Measurements from ENCODE around the gene NDUFA12. TPM values are rescaled to one million over a fixed set of nuclear protein-coding genes. Genes with fewer than 3 reads are reported as not detected.

Gene NDUFA12
- total and polyA plus RNA-seq, 12 donors = 254 to 710 (median 341) TPM

- TF ChIP-seq CTCF (IDR thresholded peaks at IDR 0.05) = no peak
- WGBS, 2 donors = 81 to 84% methylated on average over 6 of the region's 6 CpGs
- DNase-seq (no peak), ATAC-seq (peak in 1 of 8 donors; percentile 27)
- Histone ChIP-seq H3K4me1 (peaks cover 0 to 8% (median 0%) of the 10 kb centered on the region in 9 donors), H3K36me3 (no peaks in the 10 kb centered on the region), H3K27me3 (no peaks in the 10 kb centered on the region), H3K27ac (no peak overlapping the region), H3K9me3 (peaks cover 0 to 4% (median 0%) of the 10 kb centered on the region in 11 donors), H3K4me3 (no peak overlapping the region)
- intact Hi-C loops (cut with DNase I) = no loop called here
Measured at GRCh38 chr12:94948232-94948810, 55.2 kb downstream of the NDUFA12 start.

- peak overlapping the region in 2 of 10 donors; percentile 60 to 65 for H3K27ac ChIP-seq
- WGBS, 2 donors = 86 to 94% methylated on average over 3 of the region's 3 CpGs
Measured at GRCh38 chr12:94942663-94943062, 60.8 kb downstream of the NDUFA12 start.

GRCh38 chr12:94941440-94941862 lies 62.0 kb downstream of the NDUFA12 start:
- no peaks in the 10 kb centered on the region for H3K27me3 ChIP-seq
- 3 to 8% methylated on average over 7 of the region's 7 CpGs for WGBS, 2 donors
- DNase-seq = peak; percentile 40 to 61
- peak; percentile 87 to 98 (median 94) for ATAC-seq
- TF ChIP-seq CTCF (IDR thresholded peaks at IDR 0.05) = no peak
- no peak overlapping the region for H3K4me3 ChIP-seq
- H3K9me3 ChIP-seq = peaks cover 0 to 4% (median 0%) of the 10 kb centered on the region in 11 donors
- peak overlapping the region in 9 of 10 donors; percentile 11 to 70 (median 48) for H3K27ac ChIP-seq
- intact Hi-C loops (cut with DNase I) = no loop called here
- no peaks in the 10 kb centered on the region for H3K36me3 ChIP-seq
- peaks cover 0 to 23% (median 15%) of the 10 kb centered on the region in 9 donors for H3K4me1 ChIP-seq

More at GRCh38 chr12:94942663-94943062, 60.8 kb downstream of the NDUFA12 start:
- no peaks in the 10 kb centered on the region for H3K27me3 ChIP-seq
- no peak overlapping the region for H3K4me3 ChIP-seq
- intact Hi-C loops (cut with DNase I) = no loop called here
- H3K9me3 ChIP-seq = peaks cover 0 to 4% (median 0%) of the 10 kb centered on the region in 11 donors
- DNase-seq (no peak), ATAC-seq (no peak)
- TF ChIP-seq CTCF (IDR thresholded peaks at IDR 0.05) = no peak
- H3K36me3 ChIP-seq = no peaks in the 10 kb centered on the region
- H3K4me1 ChIP-seq = peaks cover 0 to 23% (median 15%) of the 10 kb centered on the region in 9 donors

GRCh38 chr12:94940771-94941170 lies 62.7 kb downstream of the NDUFA12 start:
- H3K27ac ChIP-seq = peak overlapping the region in 7 of 10 donors; percentile 2 to 54 (median 35)
- 96 to 97% methylated on average over 9 of the region's 9 CpGs for WGBS, 2 donors
- intact Hi-C loops (cut with DNase I) = no loop called here

More at GRCh38 chr12:94940771-94941170, 62.7 kb downstream of the NDUFA12 start:
- peak in 4 of 8 donors; percentile 4 to 35 (median 14) for ATAC-seq
- Histone ChIP-seq H3K4me3 (no peak overlapping the region), H3K27me3 (no peaks in the 10 kb centered on the region), H3K4me1 (peaks cover 0 to 23% (median 15%) of the 10 kb centered on the region in 9 donors), H3K36me3 (no peaks in the 10 kb centered on the region), H3K9me3 (peaks cover 0 to 4% (median 0%) of the 10 kb centered on the region in 11 donors)
- no peak for TF ChIP-seq CTCF (IDR thresholded peaks at IDR 0.05)
- DNase-seq = no peak

All from heart right ventricle (tissue), 16 donors.